ENCODE data around the gene BEST2. TPM values are rescaled to one million over a fixed set of nuclear protein-coding genes. Genes with fewer than 3 reads are reported as not detected.
A peak's percentile ranks its signal among the peaks of the same experiment; 100 is the strongest.

The BEST2 gene
- total RNA-seq, 1 donor from 2014 or later: not detected

GRCh38 chr19:12731337-12731736 is 20.3 kb upstream of the BEST2 start:
- TF ChIP-seq, protein P1, sequence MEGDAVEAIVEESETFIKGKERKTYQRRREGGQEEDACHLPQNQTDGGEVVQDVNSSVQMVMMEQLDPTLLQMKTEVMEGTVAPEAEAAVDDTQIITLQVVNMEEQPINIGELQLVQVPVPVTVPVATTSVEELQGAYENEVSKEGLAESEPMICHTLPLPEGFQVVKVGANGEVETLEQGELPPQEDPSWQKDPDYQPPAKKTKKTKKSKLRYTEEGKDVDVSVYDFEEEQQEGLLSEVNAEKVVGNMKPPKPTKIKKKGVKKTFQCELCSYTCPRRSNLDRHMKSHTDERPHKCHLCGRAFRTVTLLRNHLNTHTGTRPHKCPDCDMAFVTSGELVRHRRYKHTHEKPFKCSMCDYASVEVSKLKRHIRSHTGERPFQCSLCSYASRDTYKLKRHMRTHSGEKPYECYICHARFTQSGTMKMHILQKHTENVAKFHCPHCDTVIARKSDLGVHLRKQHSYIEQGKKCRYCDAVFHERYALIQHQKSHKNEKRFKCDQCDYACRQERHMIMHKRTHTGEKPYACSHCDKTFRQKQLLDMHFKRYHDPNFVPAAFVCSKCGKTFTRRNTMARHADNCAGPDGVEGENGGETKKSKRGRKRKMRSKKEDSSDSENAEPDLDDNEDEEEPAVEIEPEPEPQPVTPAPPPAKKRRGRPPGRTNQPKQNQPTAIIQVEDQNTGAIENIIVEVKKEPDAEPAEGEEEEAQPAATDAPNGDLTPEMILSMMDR (conservative IDR thresholded peaks at IDR 0.05; ENCODE audit: low read depth, low read length): no peak
- DNase-seq (ENCODE audit: low read depth): no peak
- no peak overlapping the region for H3K4me3 ChIP-seq (ENCODE audit: low read depth, low read length)

- TF ChIP-seq, protein P1 (conservative IDR thresholded peaks at IDR 0.05; ENCODE audit: low read depth, low read length): peak; percentile 54
- DNase-seq (ENCODE audit: low read depth): no peak
- peak overlapping the region; percentile 86 for H3K4me3 ChIP-seq (ENCODE audit: low read depth, low read length)
These were observed 18.0 kb upstream of the BEST2 start for GRCh38 chr19:12733369-12734214.

DNA sequence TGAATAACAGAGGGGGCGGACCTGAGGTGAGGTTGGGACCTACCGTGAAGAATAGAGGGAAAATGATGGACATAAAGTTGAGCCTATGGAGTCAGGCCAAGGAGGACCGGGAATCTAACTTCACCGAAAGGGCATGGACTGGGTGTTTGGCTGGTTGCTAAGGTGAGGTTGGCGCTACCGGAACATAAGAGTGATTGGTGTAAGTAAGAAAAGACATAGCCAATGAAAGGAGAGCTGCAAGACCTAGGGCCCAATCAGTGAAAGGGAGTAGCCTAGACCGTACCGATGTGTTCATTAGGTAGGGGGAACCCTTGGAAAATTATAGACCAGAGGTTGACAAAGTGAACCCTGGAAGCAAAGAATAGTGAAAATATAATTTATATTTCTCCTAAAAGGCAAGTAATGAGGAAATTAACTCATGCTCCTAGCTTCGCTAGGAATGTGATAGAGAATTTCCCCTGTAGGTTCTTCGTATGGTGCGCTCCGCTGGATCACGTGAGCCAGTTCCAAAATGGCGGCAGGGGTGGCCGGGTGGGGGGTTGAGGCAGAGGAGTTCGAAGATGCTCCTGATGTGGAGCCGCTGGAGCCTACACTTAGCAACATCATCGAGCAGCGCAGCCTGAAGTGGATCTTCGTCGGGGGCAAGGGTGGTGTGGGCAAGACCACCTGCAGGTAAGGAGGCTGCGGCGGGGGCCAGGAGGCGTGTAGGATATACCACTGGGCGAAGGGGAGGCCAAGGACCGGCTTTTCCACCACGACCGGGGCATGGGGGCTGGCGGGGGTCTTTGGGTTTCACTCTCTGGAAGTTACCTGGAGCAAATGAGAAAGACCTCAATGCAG is 14.4 kb upstream of the BEST2 start, which contains the start of gene GET3:
Gene GET3 (plus strand): TSS at position 503 of the 840 bp plus-strand sequence. CDS start 9 bp downstream, at position 512.
- TF ChIP-seq, protein P1 (conservative IDR thresholded peaks at IDR 0.05; ENCODE audit: low read depth, low read length): no peak
- peak; percentile 100 for DNase-seq (ENCODE audit: low read depth)
- H3K4me3 ChIP-seq (ENCODE audit: low read depth, low read length): peak within 1 kb of the TSS; percentile 98

GRCh38 chr19:12737835-12738351 is 13.7 kb upstream of the BEST2 start:
- no peak for DNase-seq (ENCODE audit: low read depth)
- TF ChIP-seq, protein P1 (conservative IDR thresholded peaks at IDR 0.05; ENCODE audit: low read depth, low read length): no peak
- H3K4me3 ChIP-seq (ENCODE audit: low read depth, low read length): peak overlapping the region; percentile 98

DNA sequence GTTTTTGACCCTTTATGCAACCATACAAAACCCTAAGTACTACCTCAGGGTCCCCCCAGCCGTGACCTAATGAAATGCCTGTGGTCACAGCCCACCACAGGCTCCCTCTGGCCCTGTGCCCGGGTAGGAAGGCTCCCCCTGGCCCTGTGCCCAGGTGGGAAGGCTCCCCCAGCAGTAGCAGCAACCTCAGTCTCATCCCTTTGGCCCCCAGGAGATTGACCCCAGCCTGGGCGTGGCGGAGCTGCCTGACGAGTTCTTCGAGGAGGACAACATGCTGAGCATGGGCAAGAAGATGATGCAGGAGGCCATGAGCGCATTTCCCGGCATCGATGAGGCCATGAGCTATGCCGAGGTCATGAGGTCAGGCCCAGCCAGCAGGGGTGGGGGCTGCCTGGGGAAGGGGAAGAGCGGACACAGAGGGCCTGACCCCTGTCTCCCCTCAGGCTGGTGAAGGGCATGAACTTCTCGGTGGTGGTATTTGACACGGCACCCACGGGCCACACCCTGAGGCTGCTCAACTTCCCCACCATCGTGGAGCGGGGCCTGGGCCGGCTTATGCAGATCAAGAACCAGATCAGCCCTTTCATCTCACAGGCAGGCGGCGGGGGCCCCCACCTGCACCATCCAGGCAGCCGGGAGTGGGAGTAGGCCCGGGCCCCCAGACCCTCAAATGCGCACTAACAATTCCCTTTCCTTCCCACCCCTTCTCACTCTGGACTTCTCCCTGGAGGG is 6.3 kb upstream of the BEST2 start:
- H3K4me3 ChIP-seq (ENCODE audit: low read depth, low read length): no peak overlapping the region
- DNase-seq (ENCODE audit: low read depth): no peak
- TF ChIP-seq, protein P1 (conservative IDR thresholded peaks at IDR 0.05; ENCODE audit: low read depth, low read length): no peak

- no peak overlapping the region for H3K4me3 ChIP-seq (ENCODE audit: low read depth, low read length)
- DNase-seq (ENCODE audit: low read depth): no peak
- TF ChIP-seq, protein P1 (conservative IDR thresholded peaks at IDR 0.05; ENCODE audit: low read depth, low read length): no peak
These were observed 3.1 kb upstream of the BEST2 start for GRCh38 chr19:12748489-12748888.

Data from epithelial cell of proximal tubule (primary cell).